HG02884 (cell line): ENCODE results near the gene MMP17.

ENCODE experiments used
- ATAC-seq: cut with Tn5 transposase; IDR thresholded peaks from one replicate; pipeline ENCODE4 v1.9.1; 2021; ENCODE audit warnings: mild to moderate bottlenecking, moderate library complexity; ENCODE audit not compliant: unreplicated experiment

The MMP17 gene

GRCh38 chr12:131829791-131830334 is 1.7 kb downstream of the MMP17 start:
- ATAC-seq: no peak

GRCh38 chr12:131830335-131830913 is 2.2 kb downstream of the MMP17 start:
- no peak for ATAC-seq

- ATAC-seq: no peak
Observed at GRCh38 chr12:131830914-131831571, 2.9 kb downstream of the MMP17 start.

- ATAC-seq: no peak
Observed at GRCh38 chr12:131831635-131832041, 3.4 kb downstream of the MMP17 start.

GRCh38 chr12:131832321-131833231 is 4.4 kb downstream of the MMP17 start:
- ATAC-seq: no peak

GRCh38 chr12:131833288-131833895 is 5.2 kb downstream of the MMP17 start:
- ATAC-seq: no peak

GRCh38 chr12:131833896-131834641 is 5.9 kb downstream of the MMP17 start:
- no peak for ATAC-seq

- no peak for ATAC-seq
Observed at GRCh38 chr12:131834798-131835615, 6.8 kb downstream of the MMP17 start.

GRCh38 chr12:131835616-131836171 is 7.5 kb downstream of the MMP17 start:
- no peak for ATAC-seq

- no peak for ATAC-seq
Observed at GRCh38 chr12:131836193-131836592, 8.0 kb downstream of the MMP17 start.

- no peak for ATAC-seq
Observed at GRCh38 chr12:131836714-131837397, 8.7 kb downstream of the MMP17 start.

GRCh38 chr12:131840643-131841416 is 12.6 kb downstream of the MMP17 start:
- no peak for ATAC-seq

GRCh38 chr12:131841547-131841946 is 13.4 kb downstream of the MMP17 start:
- no peak for ATAC-seq

GRCh38 chr12:131842169-131842568 is 14.0 kb downstream of the MMP17 start:
- no peak for ATAC-seq

- no peak for ATAC-seq
Observed at GRCh38 chr12:131843527-131843926, 15.3 kb downstream of the MMP17 start.

GRCh38 chr12:131844140-131844539 is 15.9 kb downstream of the MMP17 start:
- no peak for ATAC-seq

- ATAC-seq: no peak
Observed at GRCh38 chr12:131844656-131845055, 16.5 kb downstream of the MMP17 start.

- ATAC-seq: no peak
Observed at GRCh38 chr12:131845121-131845520, 16.9 kb downstream of the MMP17 start.
